GM21515 (cell line): Measurements from ENCODE around the gene EIF4G3.

Experiments used
- ATAC-seq: cut with Tn5 transposase; IDR thresholded peaks from one replicate; pipeline ENCODE4 v1.9.1; 2021; ENCODE audit not compliant: unreplicated experiment

EIF4G3 gene

GRCh38 chr1:20999525-21000244 is 177.0 kb downstream of the EIF4G3 start:
- ATAC-seq, result no peak

GRCh38 chr1:20998826-20999225 is 177.9 kb downstream of the EIF4G3 start:
- ATAC-seq, result no peak

- ATAC-seq, result no peak
Observed at GRCh38 chr1:20997602-20998224, 179.0 kb downstream of the EIF4G3 start.

- no peak for ATAC-seq
Observed at GRCh38 chr1:20996554-20996953, 180.1 kb downstream of the EIF4G3 start.

- no peak for ATAC-seq
Observed at GRCh38 chr1:20993716-20994575, 182.8 kb downstream of the EIF4G3 start.

GRCh38 chr1:20992322-20993056 is 184.2 kb downstream of the EIF4G3 start:
- no peak for ATAC-seq

- ATAC-seq, result no peak
Observed at GRCh38 chr1:20988943-20989342, 187.8 kb downstream of the EIF4G3 start.

- ATAC-seq, result no peak
Observed at GRCh38 chr1:20987831-20988825, 188.6 kb downstream of the EIF4G3 start.

GRCh38 chr1:20983297-20983889 is 193.3 kb downstream of the EIF4G3 start:
- ATAC-seq, result no peak

GRCh38 chr1:20982316-20982715 is 194.4 kb downstream of the EIF4G3 start:
- no peak for ATAC-seq

- no peak for ATAC-seq
Observed at GRCh38 chr1:20981915-20982314, 194.8 kb downstream of the EIF4G3 start.

- no peak for ATAC-seq
Observed at GRCh38 chr1:20980051-20980450, 196.6 kb downstream of the EIF4G3 start.

GRCh38 chr1:20978413-20978812 is 198.3 kb downstream of the EIF4G3 start:
- ATAC-seq, result no peak

GRCh38 chr1:20975668-20976067 is 201.0 kb downstream of the EIF4G3 start:
- no peak for ATAC-seq

GRCh38 chr1:20974951-20975350 is 201.7 kb downstream of the EIF4G3 start:
- ATAC-seq, result no peak

- ATAC-seq, result no peak
Observed at GRCh38 chr1:20974069-20974468, 202.6 kb downstream of the EIF4G3 start.

- ATAC-seq, result no peak
Observed at GRCh38 chr1:20972855-20973254, 203.8 kb downstream of the EIF4G3 start.

GRCh38 chr1:20964540-20965484 is 211.9 kb downstream of the EIF4G3 start:
- ATAC-seq, result peak; percentile 76
